PC-3 (cell line): ENCODE results near the gene CGNL1.

ENCODE experiments used
- CTCF ChIP-seq: fragments of 300-600 bp; sonication (generic); conservative IDR thresholded peaks from 2 replicates; pipeline ENCODE4 v1.5.1; 2017; ENCODE audit warnings: antibody characterized with exemption, low read depth, mild to moderate bottlenecking, low read length
- EZH2 ChIP-seq: fragments of 300-600 bp; sonication (generic); IDR thresholded peaks from one replicate; pipeline ENCODE4 v1.6.1; 2017; ENCODE audit warnings: antibody characterized with exemption, mild to moderate bottlenecking, low read length; ENCODE audit not compliant: unreplicated experiment
- EZH2phosphoT487 ChIP-seq: fragments of 300-600 bp; sonication (generic); IDR thresholded peaks from 2 replicates; pipeline ENCODE4 v1.6.1; 2018; ENCODE audit warnings: mild to moderate bottlenecking, antibody characterized with exemption, low read length, borderline replicate concordance

GRCh38 chr15:57532731-57533447, 156.6 kb downstream of the CGNL1 start:
- TF ChIP-seq CTCF (no peak), EZH2phosphoT487 (no peak), EZH2 (no peak)
